A549 (cell line): ENCODE results near the gene MON2. TPM values are rescaled to one million over a fixed set of nuclear protein-coding genes. Genes with fewer than 3 reads are reported as not detected.

Experiments used
- ATAC-seq, 2 experiments: fragments of 200-7000 bp in 1 of 2; fragments of >200 bp in 1 of 2; cut with Nextera tagmentation in 1 of 2; cut with Tn5 transposase in 1 of 2; 3 replicates each; pipeline versions ENCODE4 v1.8.0 to v1.9.1; 2018 to 2020; ENCODE audit warnings: mild to moderate bottlenecking in 1 of 2, moderate library complexity in 1 of 2
- CTCF ChIA-PET: fragments of 300-600 bp; sonication (Branson Sonifier 250); formaldehyde crosslinking; extraction: SDS; loops from one replicate; lab custom pipeline; 2021; ENCODE audit warnings: antibody characterized with exemption, inconsistent platforms; lab: Yijun Ruan, JAX
- POLR2A ChIA-PET: fragments of 350-600 bp; formaldehyde crosslinking; extraction: SDS; loops from one replicate; lab custom pipeline; 2021; ENCODE audit warnings: antibody characterized with exemption, inconsistent platforms; lab: Yijun Ruan, JAX
- DNase-seq, 2 experiments: peaks; one replicate each; pipeline versions ENCODE4 v3.0.0 to v3.0.0-alpha.2; 2011 to 2016; ENCODE audit warnings: low read depth in 1 of 2, low spot score in 1 of 2
- FAIRE-seq: peaks from 2 replicates; lab custom pipeline; 2011; peaks lifted over from hg19 to GRCh38; lab: Jason Lieb, UNC
- H3K27ac ChIP-seq, 2 experiments: fragments of >200 bp; sonication (Bioruptor Twin); formaldehyde crosslinking; 3 replicates each; pipeline ENCODE4 v1.5.1; 2016 to 2017
- H3K4me1 ChIP-seq: fragments of >200 bp; sonication (Bioruptor Twin); formaldehyde crosslinking; 3 replicates; pipeline ENCODE4 v1.6.1; 2016
- H3K4me2 ChIP-seq: fragments of >200 bp; sonication (Bioruptor Twin); formaldehyde crosslinking; 3 replicates; pipeline ENCODE4 v1.6.1; 2016
- H3K4me3 ChIP-seq: fragments of >200 bp; sonication (Bioruptor Twin); formaldehyde crosslinking; 3 replicates; pipeline ENCODE4 v1.5.1; 2016
- H3K9me3 ChIP-seq: fragments of >200 bp; sonication (Bioruptor Twin); formaldehyde crosslinking; 3 replicates; pipeline ENCODE4 v1.6.1; 2016
- ATOH8 ChIP-seq: fragments of 250-450 bp; sonication (Bioruptor Pico); IDR thresholded peaks from 2 replicates; pipeline ENCODE4 v1.5.0; 2020; ENCODE audit warnings: low read depth, mild to moderate bottlenecking, moderate library complexity
- CBX8 ChIP-seq: fragments of 200-600 bp; sonication (generic); IDR thresholded peaks from 2 replicates; pipeline ENCODE4 v1.6.1; 2016
- CHD2 ChIP-seq: fragments of 150-350 bp; IDR thresholded peaks from 2 replicates; pipeline ENCODE4 v1.6.1; 2014; ENCODE audit warnings: low read length; ENCODE audit not compliant: partially characterized antibody
- CHD4 ChIP-seq: fragments of 200-600 bp; sonication (generic); IDR thresholded peaks from 2 replicates; pipeline ENCODE4 v1.6.1; 2016; ENCODE audit warnings: antibody characterized with exemption, mild to moderate bottlenecking, borderline replicate concordance
- EHMT2 ChIP-seq: fragments of 200-600 bp; sonication (generic); IDR thresholded peaks from 2 replicates; pipeline ENCODE4 v1.6.1; 2016; ENCODE audit warnings: antibody characterized with exemption, low read depth, mild to moderate bottlenecking, moderate library complexity
- ELK1 ChIP-seq: fragments of 150-350 bp; IDR thresholded peaks from 2 replicates; pipeline ENCODE4 v1.6.1; 2014; ENCODE audit warnings: low read depth, mild to moderate bottlenecking, low read length
- EP300 ChIP-seq, 2 experiments: fragments of >200 bp; sonication (Bioruptor Twin); formaldehyde crosslinking; IDR thresholded peaks; 2 replicates in 1 of 2; 3 replicates in 1 of 2; pipeline ENCODE4 v1.6.1; 2016 to 2017
- ESRRA ChIP-seq: fragments of 150-350 bp; IDR thresholded peaks from 2 replicates; pipeline ENCODE4 v1.6.1; 2014; ENCODE audit warnings: mild to moderate bottlenecking, low read length, borderline replicate concordance
- FOSB ChIP-seq: fragments of 250-450 bp; sonication (Bioruptor Pico); IDR thresholded peaks from 2 replicates; pipeline ENCODE4 v1.5.0; 2020; ENCODE audit warnings: mild to moderate bottlenecking, moderate library complexity
- FOSL2 ChIP-seq, 2 experiments: fragments of 450-650 bp in 1 of 2; fragments of >200 bp in 1 of 2; sonication (Bioruptor Twin) in 1 of 2; formaldehyde crosslinking; IDR thresholded peaks; 2 replicates each; pipeline versions ENCODE4 v1.5.0 to v1.6.1; 2016 to 2020; ENCODE audit warnings: mild to moderate bottlenecking in 1 of 2, moderate library complexity in 1 of 2
- HES2 ChIP-seq: fragments of >200 bp; sonication (Bioruptor Twin); formaldehyde crosslinking; IDR thresholded peaks from 2 replicates; pipeline ENCODE4 v1.6.1; 2016
- HMGXB4 ChIP-seq: fragments of 250-450 bp; sonication (Bioruptor Pico); IDR thresholded peaks from 2 replicates; pipeline ENCODE4 v1.5.0; 2021; ENCODE audit warnings: mild to moderate bottlenecking, moderate library complexity, borderline replicate concordance
- HOXB13 ChIP-seq: fragments of 250-450 bp; sonication (Bioruptor Pico); IDR thresholded peaks from 2 replicates; pipeline ENCODE4 v1.5.0; 2020; ENCODE audit warnings: low read depth, mild to moderate bottlenecking, moderate library complexity
- KDM1A ChIP-seq: fragments of 200-600 bp; sonication (generic); IDR thresholded peaks from 2 replicates; pipeline ENCODE4 v1.6.1; 2016; ENCODE audit warnings: low read depth, mild to moderate bottlenecking
- MAZ ChIP-seq: fragments of 150-350 bp; IDR thresholded peaks from 2 replicates; pipeline ENCODE4 v1.6.1; 2014; ENCODE audit warnings: antibody characterized with exemption, low read depth, low read length, borderline replicate concordance
- MYC ChIP-seq: IDR thresholded peaks from 2 replicates; pipeline ENCODE4 v1.6.1; 2012; ENCODE audit warnings: mild to moderate bottlenecking, inconsistent platforms, low read length, improper control_type of control experiment, borderline replicate concordance
- NFE2L2 ChIP-seq: fragments of 150-350 bp; conservative IDR thresholded peaks from 2 replicates; pipeline ENCODE4 v1.6.1; 2014; ENCODE audit warnings: low read length
- NPAS2 ChIP-seq: fragments of 250-450 bp; sonication (Bioruptor Pico); IDR thresholded peaks from 2 replicates; pipeline ENCODE4 v1.8.0; 2022; ENCODE audit warnings: mild to moderate bottlenecking, moderate library complexity, borderline replicate concordance
- NR3C1 ChIP-seq: fragments of >200 bp; sonication (Bioruptor Twin); formaldehyde crosslinking; IDR thresholded peaks from 3 replicates; pipeline ENCODE4 v1.6.1; 2017
- POLR2A ChIP-seq: IDR thresholded peaks from 2 replicates; pipeline ENCODE4 v1.6.1; 2012; ENCODE audit warnings: mild to moderate bottlenecking, low read length
- RARB ChIP-seq: fragments of 250-450 bp; sonication (Bioruptor Pico); IDR thresholded peaks from 2 replicates; pipeline ENCODE4 v1.8.0; 2021; ENCODE audit warnings: mild to moderate bottlenecking, moderate library complexity
- RCOR1 ChIP-seq: fragments of 150-350 bp; IDR thresholded peaks from 2 replicates; pipeline ENCODE4 v1.6.1; 2014; ENCODE audit warnings: antibody characterized with exemption, low read length, low read depth
- RFX5 ChIP-seq: fragments of 450-650 bp; IDR thresholded peaks from 2 replicates; pipeline ENCODE4 v1.7.1; 2014; ENCODE audit warnings: antibody characterized with exemption, mild to moderate bottlenecking, moderate library complexity
- RNF2 ChIP-seq: fragments of 200-600 bp; sonication (generic); IDR thresholded peaks from 2 replicates; pipeline ENCODE4 v1.6.1; 2016; ENCODE audit warnings: low read depth, mild to moderate bottlenecking, antibody characterized with exemption, moderate library complexity, borderline replicate concordance
- SMC3 ChIP-seq: fragments of >200 bp; sonication (Bioruptor Twin); formaldehyde crosslinking; IDR thresholded peaks from 3 replicates; pipeline ENCODE4 v1.6.1; 2018; ENCODE audit warnings: inconsistent platforms
- SREBF2 ChIP-seq: fragments of 450-650 bp; IDR thresholded peaks from 2 replicates; pipeline ENCODE4 v1.6.1; 2014; ENCODE audit warnings: mild to moderate bottlenecking, moderate library complexity
- TFCP2L1 ChIP-seq: fragments of 250-450 bp; sonication (Bioruptor Pico); IDR thresholded peaks from 2 replicates; pipeline ENCODE4 v1.5.0; 2021; ENCODE audit warnings: mild to moderate bottlenecking
- USF2 ChIP-seq: fragments of 450-650 bp; IDR thresholded peaks from 2 replicates; pipeline ENCODE4 v1.6.1; 2014; ENCODE audit warnings: antibody characterized with exemption
- ZC3H11A ChIP-seq: fragments of 450-650 bp; IDR thresholded peaks from 2 replicates; pipeline ENCODE4 v1.6.1; 2014; ENCODE audit warnings: antibody characterized with exemption, mild to moderate bottlenecking
- ZFP36 ChIP-seq: fragments of 450-650 bp; IDR thresholded peaks from 2 replicates; pipeline ENCODE4 v1.6.1; 2014; ENCODE audit warnings: borderline replicate concordance; ENCODE audit not compliant: partially characterized antibody
- ZSCAN20 ChIP-seq: fragments of 250-450 bp; sonication (Bioruptor Pico); IDR thresholded peaks from 2 replicates; pipeline ENCODE4 v1.8.0; 2022; ENCODE audit warnings: mild to moderate bottlenecking, moderate library complexity
- WGBS: methylation state at CpG from one replicate; pipeline ENCODE4 v1.1.6; 2017; ENCODE audit errors: missing lambda C conversion rate; 5-methylcytosine and 5-hydroxymethylcytosine counted together
- polyA plus RNA-seq, 4 experiments: library from polyadenylated mRNA; depleted of rRNA in 3 of 4; stranded (reverse); fragments of >200 nt; fragmentation: RNase III in 1 of 4; extraction: RNeasy Plus Mini Kit Qiagen cat#74134 plus additional on column Dnase treatment in 1 of 4; gene quantifications; 2 replicates in 3 of 4; 3 replicates in 1 of 4; pipeline ENCODE4 v1.2.3, GENCODE V29; 2011 to 2017

The MON2 gene
- polyA plus RNA-seq, 2 of the 4 experiments (the other 2 are of a cell fraction), result 17.1 to 27.7 TPM

GRCh38 chr12:62533755-62534107 lies 67.1 kb downstream of the MON2 start:
- peak overlapping the region; percentile 6; the same call in 1 of the 3 replicates for H3K4me2 ChIP-seq
- DNase-seq, result no peak
- H3K9me3 ChIP-seq, result no peaks in the 10 kb centered on the region
- no peak for FAIRE-seq
- WGBS, result 70% methylated on average over 2 of the region's 2 CpGs
- H3K27ac ChIP-seq, result no peak overlapping the region
- ATAC-seq, result peak in 1 of 2 experiments; percentile 29; a peak in 2 of 6 replicates
- CTCF ChIA-PET, result no interaction called here
- peaks cover 20% of the 10 kb centered on the region for H3K4me1 ChIP-seq
- TF ChIP-seq MYC (no peak), EHMT2 (no peak), NR3C1 (no peak), RFX5 (no peak), MAZ (no peak), POLR2A (no peak), HES2 (no peak), HOXB13 (CRISPR knock-in tag) (no peak), TFCP2L1 (CRISPR knock-in tag) (no peak), FOSL2 (IDR thresholded peaks at IDR 0.05) (no peak), FOSL2 (CRISPR knock-in tag; IDR thresholded peaks at IDR 0.05) (no peak), KDM1A (no peak), RARB (CRISPR knock-in tag) (no peak), NFE2L2 (no peak), SREBF2 (no peak), ZC3H11A (no peak), ATOH8 (CRISPR knock-in tag) (no peak), NPAS2 (CRISPR knock-in tag) (no peak), CBX8 (no peak), ELK1 (no peak)
- POLR2A ChIA-PET, result no interaction called here
- H3K4me3 ChIP-seq, result no peak overlapping the region

GRCh38 chr12:62536546-62536945 lies 69.9 kb downstream of the MON2 start:
- TF ChIP-seq ESRRA, result no peak
- TF ChIP-seq CHD2, result no peak
- no peak for TF ChIP-seq ZSCAN20 (CRISPR knock-in tag)
- no peak for TF ChIP-seq RFX5
- POLR2A ChIA-PET, result no interaction called here
- FAIRE-seq (no peak), DNase-seq (no peak), ATAC-seq (no peak)
- WGBS, result 84% methylated on average over 4 of the region's 4 CpGs
- Histone ChIP-seq H3K4me3 (no peak overlapping the region), H3K4me2 (no peak overlapping the region), H3K9me3 (no peaks in the 10 kb centered on the region), H3K27ac (no peak overlapping the region; a peak in 1 of 6 replicates), H3K4me1 (peaks cover 20% of the 10 kb centered on the region)
- CTCF ChIA-PET, result no interaction called here

GRCh38 chr12:62537551-62537950 lies 70.9 kb downstream of the MON2 start:
- Histone ChIP-seq H3K27ac (no peak overlapping the region), H3K4me3 (no peak overlapping the region)
- POLR2A ChIA-PET, result no interaction called here
- no peak for ATAC-seq
- peak in 1 of 2 experiments; percentile 57 for DNase-seq
- TF ChIP-seq USF2, result no peak
- TF ChIP-seq CBX8, result no peak
- TF ChIP-seq FOSB (CRISPR knock-in tag), result no peak
- no peak for TF ChIP-seq RCOR1
- TF ChIP-seq HMGXB4 (CRISPR knock-in tag), result no peak
- no peak for TF ChIP-seq CHD4
- no peak for TF ChIP-seq ZFP36
- no peak for TF ChIP-seq CHD2
- TF ChIP-seq SMC3, result no peak
- TF ChIP-seq EP300 (IDR thresholded peaks at IDR 0.05), result no peak
- TF ChIP-seq RNF2, result no peak
- TF ChIP-seq, all 56 proteins: peak for 0
- peaks cover 20% of the 10 kb centered on the region for H3K4me1 ChIP-seq
- 96% methylated on average over 2 of the region's 2 CpGs for WGBS
- H3K9me3 ChIP-seq, result no peaks in the 10 kb centered on the region
- H3K4me2 ChIP-seq, result no peak overlapping the region
- CTCF ChIA-PET, result interaction anchor here (0.6 kb wide), 1 partner anchor 11 kb away, joined by 4 read pairs; no protein-coding TSS in a partner anchor
- no peak for FAIRE-seq
